ENCODE data around the gene SLFN12L. TPM values are rescaled to one million over a fixed set of nuclear protein-coding genes. Genes with fewer than 3 reads are reported as not detected.

Gene SLFN12L
- polyA plus RNA-seq, 1 donor (not counting 4 experiments of a cell fraction or from before 2014, with no cell fraction given) = 0.09 TPM

DNA sequence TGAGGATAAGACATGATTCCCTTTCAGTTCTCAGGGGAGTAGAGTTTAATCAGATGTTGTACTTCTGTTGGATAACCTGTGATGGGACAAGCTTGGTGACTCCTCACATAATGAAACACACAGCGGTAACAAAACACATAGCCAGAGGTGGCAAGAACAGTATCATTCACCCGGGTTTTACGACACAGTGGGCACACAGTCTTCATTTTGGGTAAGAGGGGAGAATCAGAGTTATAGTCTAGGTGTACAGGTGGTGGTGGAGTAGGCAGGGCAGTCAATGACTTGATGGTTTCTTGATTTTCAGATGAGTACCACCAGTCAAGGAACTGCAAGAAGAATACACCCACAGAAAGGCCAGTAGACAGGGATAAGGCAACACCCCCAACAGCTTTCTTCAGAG, 38.3 kb upstream of the SLFN12L start:
- H3K4me1 ChIP-seq (ENCODE audit: control insufficient read depth, extremely low read depth, insufficient read depth, low read length) = peaks cover 12% of the 10 kb centered on the region
- H2AFZ ChIP-seq (ENCODE audit: control insufficient read depth, low read length) = no peak overlapping the region
- dilution Hi-C loops (cut with MboI; ENCODE audit: extremely low pct_ligation_motif_present, low sequenced_read_pairs) = no loop called here
- H3K27me3 ChIP-seq (ENCODE audit: control insufficient read depth, extremely low read depth, insufficient read depth, low read length) = no peaks in the 10 kb centered on the region
- no peaks in the 10 kb centered on the region for H3K9me1 ChIP-seq (ENCODE audit: control insufficient read depth, extremely low read depth, insufficient read depth, low read length)
- peaks cover 19% of the 10 kb centered on the region for H3K79me2 ChIP-seq (ENCODE audit: control insufficient read depth, insufficient read depth, low read length)
- H3K27ac ChIP-seq (ENCODE audit: control insufficient read depth, insufficient read depth, low read length) = no peak overlapping the region
- no peak overlapping the region for H3K9ac ChIP-seq (ENCODE audit: control insufficient read depth, extremely low read depth, insufficient read depth, low read length)
- H4K20me1 ChIP-seq (ENCODE audit: control insufficient read depth, extremely low read depth, insufficient read depth, low read length) = no peaks in the 10 kb centered on the region
- no peak for FAIRE-seq
- no peak overlapping the region for H3K4me3 ChIP-seq (ENCODE audit: control insufficient read depth in 2 of 3, extremely low read depth in 1 of 3, insufficient read depth in 2 of 3, low read depth in 1 of 3, low read length in 3 of 3)
- no peaks in the 10 kb centered on the region for H3K9me3 ChIP-seq (ENCODE audit: control insufficient read depth, low read depth, low read length)
- H3K4me2 ChIP-seq (ENCODE audit: control insufficient read depth, extremely low read depth, insufficient read depth, low read depth, low read length) = no peak overlapping the region
- DNase-seq (ENCODE audit: low read depth, low spot score) = no peak
- TF ChIP-seq, protein P1, sequence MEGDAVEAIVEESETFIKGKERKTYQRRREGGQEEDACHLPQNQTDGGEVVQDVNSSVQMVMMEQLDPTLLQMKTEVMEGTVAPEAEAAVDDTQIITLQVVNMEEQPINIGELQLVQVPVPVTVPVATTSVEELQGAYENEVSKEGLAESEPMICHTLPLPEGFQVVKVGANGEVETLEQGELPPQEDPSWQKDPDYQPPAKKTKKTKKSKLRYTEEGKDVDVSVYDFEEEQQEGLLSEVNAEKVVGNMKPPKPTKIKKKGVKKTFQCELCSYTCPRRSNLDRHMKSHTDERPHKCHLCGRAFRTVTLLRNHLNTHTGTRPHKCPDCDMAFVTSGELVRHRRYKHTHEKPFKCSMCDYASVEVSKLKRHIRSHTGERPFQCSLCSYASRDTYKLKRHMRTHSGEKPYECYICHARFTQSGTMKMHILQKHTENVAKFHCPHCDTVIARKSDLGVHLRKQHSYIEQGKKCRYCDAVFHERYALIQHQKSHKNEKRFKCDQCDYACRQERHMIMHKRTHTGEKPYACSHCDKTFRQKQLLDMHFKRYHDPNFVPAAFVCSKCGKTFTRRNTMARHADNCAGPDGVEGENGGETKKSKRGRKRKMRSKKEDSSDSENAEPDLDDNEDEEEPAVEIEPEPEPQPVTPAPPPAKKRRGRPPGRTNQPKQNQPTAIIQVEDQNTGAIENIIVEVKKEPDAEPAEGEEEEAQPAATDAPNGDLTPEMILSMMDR (optimal IDR thresholded peaks at IDR 0.05 in 1 of 3, IDR thresholded peaks at IDR 0.05 in 1 of 3, conservative IDR thresholded peaks at IDR 0.05 in 1 of 3; ENCODE audit: extremely low read depth in 1 of 3, insufficient read depth in 2 of 3, low read length in 3 of 3) = no peak
- TF ChIP-seq EZH2 (IDR thresholded peaks at IDR 0.05; ENCODE audit: low read length) = no peak
- peaks cover 5 to 6% of the 10 kb centered on the region in 2 experiments for H3K36me3 ChIP-seq (ENCODE audit: control insufficient read depth in 2 of 2, extremely low read depth in 1 of 2, insufficient read depth in 2 of 2, low read length in 2 of 2)

DNA sequence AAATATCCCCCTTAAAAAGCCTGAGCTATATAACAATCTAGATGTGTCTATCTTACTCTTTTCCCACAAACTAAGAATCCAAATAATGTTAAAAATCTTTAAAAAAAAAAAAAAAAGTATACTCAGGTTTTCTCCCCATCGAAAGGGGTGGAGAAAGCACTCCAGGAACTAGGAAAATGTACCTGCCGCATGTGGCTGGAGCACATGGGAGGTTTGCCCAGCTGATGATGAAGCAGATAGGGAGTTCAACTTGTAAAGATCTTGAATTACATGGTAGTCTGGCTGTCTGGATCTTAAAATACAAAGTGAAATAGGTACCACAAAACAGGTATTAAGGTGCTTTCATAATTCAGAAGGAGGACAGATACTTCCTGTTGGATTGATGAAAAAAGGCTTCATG, 31.9 kb upstream of the SLFN12L start:
- Histone ChIP-seq H3K27me3 (ENCODE audit: control insufficient read depth, extremely low read depth, insufficient read depth, low read length) (no peaks in the 10 kb centered on the region), H3K4me3 (ENCODE audit: control insufficient read depth in 2 of 3, extremely low read depth in 1 of 3, insufficient read depth in 2 of 3, low read depth in 1 of 3, low read length in 3 of 3) (peak overlapping the region in 2 of 3 experiments; percentile 88 to 91), H3K27ac (ENCODE audit: control insufficient read depth, insufficient read depth, low read length) (no peak overlapping the region), H4K20me1 (ENCODE audit: control insufficient read depth, extremely low read depth, insufficient read depth, low read length) (no peaks in the 10 kb centered on the region), H3K36me3 (ENCODE audit: control insufficient read depth in 2 of 2, extremely low read depth in 1 of 2, insufficient read depth in 2 of 2, low read length in 2 of 2) (peaks cover 0 to 3% of the 10 kb centered on the region in 2 experiments), H3K9me3 (ENCODE audit: control insufficient read depth, low read depth, low read length) (no peaks in the 10 kb centered on the region), H3K4me1 (ENCODE audit: control insufficient read depth, extremely low read depth, insufficient read depth, low read length) (peaks cover 15% of the 10 kb centered on the region), H3K9me1 (ENCODE audit: control insufficient read depth, extremely low read depth, insufficient read depth, low read length) (no peaks in the 10 kb centered on the region), H2AFZ (ENCODE audit: control insufficient read depth, low read length) (no peak overlapping the region), H3K4me2 (ENCODE audit: control insufficient read depth, extremely low read depth, insufficient read depth, low read depth, low read length) (peak overlapping the region; percentile 70), H3K79me2 (ENCODE audit: control insufficient read depth, insufficient read depth, low read length) (peaks cover 41% of the 10 kb centered on the region), H3K9ac (ENCODE audit: control insufficient read depth, extremely low read depth, insufficient read depth, low read length) (peak overlapping the region; percentile 95)
- dilution Hi-C loops (cut with MboI; ENCODE audit: extremely low pct_ligation_motif_present, low sequenced_read_pairs) = no loop called here
- TF ChIP-seq, protein P1 (optimal IDR thresholded peaks at IDR 0.05 in 1 of 3, IDR thresholded peaks at IDR 0.05 in 1 of 3, conservative IDR thresholded peaks at IDR 0.05 in 1 of 3; ENCODE audit: extremely low read depth in 1 of 3, insufficient read depth in 2 of 3, low read length in 3 of 3) = no peak
- TF ChIP-seq EZH2 (IDR thresholded peaks at IDR 0.05; ENCODE audit: low read length) = no peak
- FAIRE-seq (no peak), DNase-seq (ENCODE audit: low read depth, low spot score) (no peak)

All from keratinocyte (primary cell).